Kidney epithelial cell (primary cell): Measurements from ENCODE around the gene LSP1. TPM values are rescaled to one million over a fixed set of nuclear protein-coding genes. Genes with fewer than 3 reads are reported as not detected.

Experiments used
- DNase-seq: peaks from one replicate; pipeline ENCODE4 v3.0.0-alpha.2; 2010; ENCODE audit warnings: low read depth
- H3K27me3 ChIP-seq: 2 replicates; pipeline ENCODE4 v1.6.0; 2011; ENCODE audit warnings: low read length; ENCODE audit not compliant: control insufficient read depth, insufficient read depth
- H3K36me3 ChIP-seq: 2 replicates; pipeline ENCODE4 v1.5.1; 2011; ENCODE audit warnings: low read length; ENCODE audit not compliant: control insufficient read depth, insufficient read depth
- H3K4me3 ChIP-seq: 2 replicates; pipeline ENCODE4 v1.5.1; 2011; ENCODE audit warnings: low read depth, mild to moderate bottlenecking, control low read depth, low read length
- total RNA-seq: library from RNA; depleted of rRNA; stranded (reverse); fragments of >200 nt; gene quantifications from 2 replicates; pipeline ENCODE4 v1.2.3, GENCODE V29; 2015
- TF ChIP-seq, protein P1 (sequence below): IDR thresholded peaks from 2 replicates; pipeline ENCODE4 v1.5.1; 2011; ENCODE audit warnings: mild to moderate bottlenecking, moderate library complexity, low read length, control low read depth, inconsistent platforms; ENCODE audit not compliant: insufficient read depth, poor library complexity, severe bottlenecking

The LSP1 gene
- total RNA-seq, 1 donor from 2014 or later, result not detected

DNA sequence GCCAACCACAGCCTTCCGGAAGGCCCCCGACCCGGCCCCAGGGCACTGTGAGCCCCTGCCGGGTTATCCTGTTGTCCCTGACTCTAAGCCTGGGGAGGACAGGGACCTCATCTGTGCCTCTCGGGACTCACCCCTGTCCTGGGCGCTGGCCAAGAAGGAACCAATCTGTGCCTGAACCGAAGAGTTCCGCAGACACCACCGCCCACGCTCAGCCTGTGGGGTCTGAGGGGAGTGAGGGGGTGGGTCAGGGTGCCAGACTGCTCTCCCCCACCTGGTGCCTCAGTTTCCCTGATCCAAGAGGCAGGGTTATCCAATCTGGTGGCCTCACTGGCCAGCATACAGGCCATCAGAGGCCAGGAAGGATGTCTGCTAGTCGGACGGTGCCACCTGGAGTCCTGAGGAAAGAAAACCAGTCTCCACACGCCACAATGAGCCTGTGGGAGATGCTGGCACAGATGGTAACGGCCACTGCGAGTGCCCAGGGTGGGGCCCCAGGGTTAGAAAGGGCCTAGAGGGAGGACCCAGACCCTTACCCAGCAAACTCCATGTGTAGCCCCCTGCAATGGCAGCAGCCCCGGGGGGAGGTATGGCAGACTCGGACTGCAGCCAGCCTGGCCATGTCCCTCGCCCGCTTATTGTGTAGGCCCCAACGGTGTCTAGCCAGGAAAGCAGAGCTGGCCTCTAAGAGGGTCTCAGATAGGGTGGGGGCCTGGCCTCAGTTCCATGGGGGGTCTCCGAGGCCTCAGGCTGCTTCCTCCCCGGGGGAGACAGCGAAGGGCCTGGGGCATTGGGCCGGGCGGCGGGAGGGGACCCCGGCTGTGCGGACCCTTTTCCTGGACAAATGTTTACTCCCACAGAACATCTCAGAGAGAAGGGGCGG is 65.8 kb downstream of the LSP1 start:
- H3K27me3 ChIP-seq, result peaks cover 8% of the 10 kb centered on the region
- H3K36me3 ChIP-seq, result no peaks in the 10 kb centered on the region
- no peak for DNase-seq
- no peak overlapping the region for H3K4me3 ChIP-seq
- TF ChIP-seq, protein P1, sequence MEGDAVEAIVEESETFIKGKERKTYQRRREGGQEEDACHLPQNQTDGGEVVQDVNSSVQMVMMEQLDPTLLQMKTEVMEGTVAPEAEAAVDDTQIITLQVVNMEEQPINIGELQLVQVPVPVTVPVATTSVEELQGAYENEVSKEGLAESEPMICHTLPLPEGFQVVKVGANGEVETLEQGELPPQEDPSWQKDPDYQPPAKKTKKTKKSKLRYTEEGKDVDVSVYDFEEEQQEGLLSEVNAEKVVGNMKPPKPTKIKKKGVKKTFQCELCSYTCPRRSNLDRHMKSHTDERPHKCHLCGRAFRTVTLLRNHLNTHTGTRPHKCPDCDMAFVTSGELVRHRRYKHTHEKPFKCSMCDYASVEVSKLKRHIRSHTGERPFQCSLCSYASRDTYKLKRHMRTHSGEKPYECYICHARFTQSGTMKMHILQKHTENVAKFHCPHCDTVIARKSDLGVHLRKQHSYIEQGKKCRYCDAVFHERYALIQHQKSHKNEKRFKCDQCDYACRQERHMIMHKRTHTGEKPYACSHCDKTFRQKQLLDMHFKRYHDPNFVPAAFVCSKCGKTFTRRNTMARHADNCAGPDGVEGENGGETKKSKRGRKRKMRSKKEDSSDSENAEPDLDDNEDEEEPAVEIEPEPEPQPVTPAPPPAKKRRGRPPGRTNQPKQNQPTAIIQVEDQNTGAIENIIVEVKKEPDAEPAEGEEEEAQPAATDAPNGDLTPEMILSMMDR, result peak; percentile 24

GRCh38 chr11:1919391-1920127 is 66.7 kb downstream of the LSP1 start, which contains the start of gene TNNT3:
TSS of gene TNNT3 (plus strand) at chr11:1919703. CDS start at chr11:1922875, 3,172 bp downstream.
- H3K4me3 ChIP-seq, result no peak within 1 kb of the TSS
- TF ChIP-seq, protein P1, result no peak
- DNase-seq, result no peak
- peaks cover 13% of the 10 kb centered on the region for H3K27me3 ChIP-seq
- no peaks in the 10 kb centered on the region for H3K36me3 ChIP-seq

DNA sequence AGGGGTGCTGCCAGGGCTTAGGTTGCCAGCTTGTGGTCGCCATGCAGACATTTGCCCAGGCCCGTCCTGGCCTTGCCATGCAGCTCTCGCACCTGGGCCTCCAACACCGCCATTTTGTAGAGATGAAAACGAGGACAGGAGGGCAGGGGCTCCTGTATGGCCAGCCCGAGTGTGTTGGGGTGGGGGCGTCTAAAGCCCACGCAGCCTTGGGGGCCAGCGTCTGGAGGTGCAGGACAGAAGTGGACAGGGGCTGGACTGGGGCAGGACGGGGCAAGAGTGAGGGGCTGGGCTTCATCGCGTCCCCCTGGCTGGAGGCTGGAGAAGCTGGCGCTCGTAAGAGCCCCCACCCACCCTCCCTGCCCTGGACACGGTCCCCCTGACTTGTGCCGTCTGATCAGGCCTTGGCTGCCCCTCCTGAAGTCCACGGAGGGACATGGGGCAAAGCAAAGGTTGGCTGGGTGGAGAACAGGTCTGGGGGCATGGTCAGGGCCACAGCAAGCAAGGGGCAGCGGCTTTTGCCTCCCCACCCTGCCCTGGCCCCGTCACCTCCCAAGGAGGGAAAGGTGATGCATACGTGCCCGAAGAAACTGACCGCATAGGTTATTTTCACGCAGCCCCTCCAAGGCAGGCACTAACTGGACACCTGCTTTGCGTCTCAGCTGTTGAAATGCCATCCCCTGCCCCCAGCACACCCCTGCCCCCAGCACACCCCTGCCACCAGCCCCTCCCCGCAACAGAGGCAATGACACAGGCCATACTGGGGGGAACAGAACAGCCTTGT is 67.4 kb downstream of the LSP1 start:
- Histone ChIP-seq H3K4me3 (no peak overlapping the region), H3K27me3 (peaks cover 16% of the 10 kb centered on the region), H3K36me3 (no peaks in the 10 kb centered on the region)
- TF ChIP-seq, protein P1, result no peak
- DNase-seq, result no peak

DNA sequence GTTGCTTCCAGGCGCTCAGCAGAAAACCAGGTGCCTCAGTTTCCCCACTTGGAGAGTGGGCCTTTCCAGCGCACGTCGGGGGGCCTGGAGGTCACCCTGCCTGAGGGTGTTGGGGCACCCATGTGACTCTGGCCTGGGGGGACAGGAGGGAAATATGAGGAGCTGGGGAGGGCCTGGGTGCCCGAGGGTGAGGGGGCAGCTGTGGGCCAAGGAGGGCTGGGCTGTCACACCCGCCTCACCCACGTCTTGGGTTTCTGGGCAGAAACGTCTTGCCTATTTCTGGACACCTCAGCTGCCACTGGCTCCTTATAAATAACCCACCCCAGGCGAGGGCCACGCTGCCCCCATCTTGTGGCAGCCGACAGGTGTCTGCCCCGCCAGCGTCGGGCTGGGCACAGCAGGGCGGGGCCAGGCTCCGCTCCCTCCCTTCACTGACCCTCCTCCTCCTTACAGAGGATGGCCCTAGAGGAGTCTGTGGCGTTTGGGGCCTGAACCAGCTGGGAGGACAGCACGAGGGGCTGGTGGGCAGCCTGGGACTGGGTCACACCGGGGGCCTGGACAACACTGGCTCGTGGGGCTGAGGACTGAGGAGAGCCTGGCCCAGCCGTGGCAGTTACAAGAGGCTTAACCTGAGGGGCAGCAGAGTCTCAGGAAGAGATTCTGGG is 68.2 kb downstream of the LSP1 start:
- Histone ChIP-seq H3K4me3 (no peak overlapping the region), H3K27me3 (peaks cover 18% of the 10 kb centered on the region), H3K36me3 (no peaks in the 10 kb centered on the region)
- TF ChIP-seq, protein P1, result no peak
- no peak for DNase-seq

GRCh38 chr11:1921574-1922141 is 68.8 kb downstream of the LSP1 start:
- no peaks in the 10 kb centered on the region for H3K36me3 ChIP-seq
- H3K4me3 ChIP-seq, result no peak overlapping the region
- no peak for DNase-seq
- TF ChIP-seq, protein P1, result no peak
- H3K27me3 ChIP-seq, result peaks cover 18% of the 10 kb centered on the region
